ENCODE data around the gene ATF6B.

Gene ATF6B

GRCh38 chr6:32127717-32128592, at the start of gene ATF6B:
ATF6B (minus strand) TSS chr6:32128246; CDS start chr6:32128207, 39 bp downstream.
- peak; percentile 82 to 90 for DNase-seq (ENCODE audit: low read depth in 2 of 2)

- no peak for DNase-seq (ENCODE audit: low read depth in 2 of 2)
Observed at GRCh38 chr6:32177183-32177787, 49.2 kb upstream of the ATF6B start.

- DNase-seq (ENCODE audit: low read depth in 2 of 2), result no peak
Observed at GRCh38 chr6:32176476-32177182, 48.6 kb upstream of the ATF6B start.

- DNase-seq (ENCODE audit: low read depth in 2 of 2), result peak; percentile 93 to 95
Observed at GRCh38 chr6:32175711-32176475, 47.8 kb upstream of the ATF6B start, which contains the start of gene AGPAT1. AGPAT1 (minus strand) TSS chr6:32176084; CDS start chr6:32171496, 4,588 bp downstream.

- DNase-seq (ENCODE audit: low read depth in 2 of 2), result no peak
Observed at GRCh38 chr6:32175322-32175710, 47.3 kb upstream of the ATF6B start.

- no peak for DNase-seq (ENCODE audit: low read depth in 2 of 2)
Observed at GRCh38 chr6:32174416-32174815, 46.4 kb upstream of the ATF6B start.

GRCh38 chr6:32173051-32173727, 45.1 kb upstream of the ATF6B start:
- DNase-seq (ENCODE audit: low read depth in 2 of 2), result no peak

GRCh38 chr6:32171234-32171633, 43.2 kb upstream of the ATF6B start:
- no peak for DNase-seq (ENCODE audit: low read depth in 2 of 2)

GRCh38 chr6:32170294-32170693, 42.2 kb upstream of the ATF6B start:
- DNase-seq (ENCODE audit: low read depth in 2 of 2), result no peak

- no peak for DNase-seq (ENCODE audit: low read depth in 2 of 2)
Observed at GRCh38 chr6:32168807-32169591, 41.0 kb upstream of the ATF6B start.

GRCh38 chr6:32168350-32168749, 40.3 kb upstream of the ATF6B start:
- DNase-seq (ENCODE audit: low read depth in 2 of 2), result no peak

GRCh38 chr6:32167761-32168262, 39.8 kb upstream of the ATF6B start:
- no peak for DNase-seq (ENCODE audit: low read depth in 2 of 2)

- DNase-seq (ENCODE audit: low read depth in 2 of 2), result no peak
Observed at GRCh38 chr6:32167154-32167760, 39.2 kb upstream of the ATF6B start.

GRCh38 chr6:32166411-32167061, 38.5 kb upstream of the ATF6B start:
- DNase-seq (ENCODE audit: low read depth in 2 of 2), result no peak

- DNase-seq (ENCODE audit: low read depth in 2 of 2), result no peak
Observed at GRCh38 chr6:32164295-32164694, 36.2 kb upstream of the ATF6B start, which contains the start of gene EGFL8. EGFL8 (plus strand) TSS chr6:32164595; CDS start chr6:32166166, 1,571 bp downstream.

GRCh38 chr6:32163559-32164258, 35.7 kb upstream of the ATF6B start:
- DNase-seq (ENCODE audit: low read depth in 2 of 2), result no peak

- DNase-seq (ENCODE audit: low read depth in 2 of 2), result no peak
Observed at GRCh38 chr6:32158052-32158451, 30.0 kb upstream of the ATF6B start.

GRCh38 chr6:32156891-32157290, 28.8 kb upstream of the ATF6B start:
- DNase-seq (ENCODE audit: low read depth in 2 of 2), result no peak

Data from stimulated activated CD8-positive, alpha-beta memory T cell treated with anti-CD3 and anti-CD28 coated beads, Interleukin-7, amount 100 ng/mL, for 1 hour (primary cell).